Large intestine (tissue), 3 donors: ENCODE data around the gene GCAT. TPM values are rescaled to one million over a fixed set of nuclear protein-coding genes. Genes with fewer than 3 reads are reported as not detected.
A peak's percentile ranks its signal among the peaks of the same experiment; 100 is the strongest.

ENCODE experiments used
- DNase-seq, 2 donors: peaks; one replicate each; pipeline versions ENCODE4 v3.0.0 to v3.0.0-alpha.2; 2013
- H3K27ac ChIP-seq: one replicate; pipeline ENCODE4 v1.5.1; 2013; ENCODE audit warnings: low read length
- H3K27me3 ChIP-seq: 2 replicates; pipeline ENCODE4 v1.6.1; 2013; ENCODE audit warnings: low read length; ENCODE audit not compliant: control insufficient read depth, insufficient read depth
- H3K36me3 ChIP-seq: 2 replicates; pipeline ENCODE4 v1.6.1; 2013; ENCODE audit warnings: low read length; ENCODE audit not compliant: control insufficient read depth, insufficient read depth
- H3K4me1 ChIP-seq: one replicate; pipeline ENCODE4 v1.6.1; 2013; ENCODE audit warnings: low read length; ENCODE audit not compliant: control insufficient read depth, insufficient read depth
- H3K4me3 ChIP-seq: one replicate; pipeline ENCODE4 v1.5.1; 2013; ENCODE audit warnings: low read length
- H3K9me3 ChIP-seq: one replicate; pipeline ENCODE4 v1.6.1; 2013; ENCODE audit warnings: mild to moderate bottlenecking, low read depth, low read length, moderate library complexity; ENCODE audit not compliant: control insufficient read depth
- WGBS: methylation state at CpG from one replicate; pipeline ENCODE4 v1.1.5; 2013; ENCODE audit warnings: low lambda C conversion rate; ENCODE audit not compliant: insufficient coverage; 5-methylcytosine and 5-hydroxymethylcytosine counted together
- polyA plus RNA-seq: library from polyadenylated mRNA; unstranded; fragments of 120-200 nt; gene quantifications from one replicate; pipeline ENCODE4 v1.2.1, GENCODE V29; 2013

The GCAT gene
- polyA plus RNA-seq, 1 donor: 9.2 TPM

- DNase-seq: peak; percentile 66 to 75
- WGBS: no CpG with 5 or more reads among the region's 13 CpGs
- H3K4me3 ChIP-seq: peak overlapping the region; percentile 75
- no peak overlapping the region for H3K27ac ChIP-seq
- no peaks in the 10 kb centered on the region for H3K27me3 ChIP-seq
- H3K9me3 ChIP-seq: peaks cover 3% of the 10 kb centered on the region
- H3K36me3 ChIP-seq: no peaks in the 10 kb centered on the region
- H3K4me1 ChIP-seq: peaks cover 26% of the 10 kb centered on the region
Observed at GRCh38 chr22:37801946-37802309, 5.8 kb upstream of the GCAT start.

- Histone ChIP-seq H3K9me3 (peaks cover 3% of the 10 kb centered on the region), H3K36me3 (no peaks in the 10 kb centered on the region), H3K4me1 (peaks cover 26% of the 10 kb centered on the region), H3K4me3 (peak overlapping the region; percentile 75), H3K27me3 (no peaks in the 10 kb centered on the region), H3K27ac (peak overlapping the region; percentile 71)
- DNase-seq: peak; percentile 62 to 86
- no CpG with 5 or more reads among the region's 63 CpGs for WGBS
Observed at GRCh38 chr22:37802310-37803194, 5.2 kb upstream of the GCAT start.

- no CpG with 5 or more reads among the region's 16 CpGs for WGBS
- Histone ChIP-seq H3K36me3 (no peaks in the 10 kb centered on the region), H3K27ac (peak overlapping the region; percentile 71), H3K4me1 (peaks cover 28% of the 10 kb centered on the region), H3K9me3 (peaks cover 3% of the 10 kb centered on the region), H3K27me3 (no peaks in the 10 kb centered on the region), H3K4me3 (peak overlapping the region; percentile 75)
- DNase-seq: peak; percentile 57 to 77
Observed at GRCh38 chr22:37803195-37803638, 4.5 kb upstream of the GCAT start.

- H3K9me3 ChIP-seq: peaks cover 3% of the 10 kb centered on the region
- no CpG with 5 or more reads among the region's 34 CpGs for WGBS
- H3K4me3 ChIP-seq: peak overlapping the region; percentile 75
- H3K36me3 ChIP-seq: no peaks in the 10 kb centered on the region
- H3K27ac ChIP-seq: peak overlapping the region; percentile 71
- no peaks in the 10 kb centered on the region for H3K27me3 ChIP-seq
- DNase-seq: peak in 1 of 2 donors; percentile 48
- H3K4me1 ChIP-seq: peaks cover 31% of the 10 kb centered on the region
Observed at GRCh38 chr22:37803639-37804351, 3.9 kb upstream of the GCAT start.

- H3K4me3 ChIP-seq: peak overlapping the region; percentile 68
- peak overlapping the region; percentile 34 for H3K27ac ChIP-seq
- no peaks in the 10 kb centered on the region for H3K36me3 ChIP-seq
- DNase-seq: peak in 1 of 2 donors; percentile 48
- H3K27me3 ChIP-seq: no peaks in the 10 kb centered on the region
- peaks cover 31% of the 10 kb centered on the region for H3K4me1 ChIP-seq
- peaks cover 3% of the 10 kb centered on the region for H3K9me3 ChIP-seq
- no CpG with 5 or more reads among the region's 29 CpGs for WGBS
Observed at GRCh38 chr22:37804352-37804880, 3.3 kb upstream of the GCAT start.

- WGBS: no CpG with 5 or more reads among the region's 87 CpGs
- peak; percentile 83 to 92 for DNase-seq
- H3K9me3 ChIP-seq: peaks cover 3% of the 10 kb centered on the region
- H3K27ac ChIP-seq: peak overlapping the region; percentile 68
- peak overlapping the region; percentile 68 for H3K4me3 ChIP-seq
- H3K36me3 ChIP-seq: peaks cover 4% of the 10 kb centered on the region
- peaks cover 31% of the 10 kb centered on the region for H3K4me1 ChIP-seq
- H3K27me3 ChIP-seq: no peaks in the 10 kb centered on the region
Observed at GRCh38 chr22:37804881-37805809, 2.6 kb upstream of the GCAT start.

GRCh38 chr22:37805810-37806277 is 1.9 kb upstream of the GCAT start:
- WGBS: 60% methylated on average over 1 of the region's 10 CpGs
- Histone ChIP-seq H3K4me1 (peaks cover 31% of the 10 kb centered on the region), H3K27me3 (no peaks in the 10 kb centered on the region), H3K4me3 (peak overlapping the region; percentile 68), H3K27ac (peak overlapping the region; percentile 68), H3K36me3 (peaks cover 4% of the 10 kb centered on the region), H3K9me3 (peaks cover 3% of the 10 kb centered on the region)
- DNase-seq: no peak

- Histone ChIP-seq H3K4me3 (peak overlapping the region; percentile 68), H3K9me3 (peaks cover 3% of the 10 kb centered on the region), H3K27me3 (no peaks in the 10 kb centered on the region), H3K27ac (peak overlapping the region; percentile 68), H3K36me3 (peaks cover 4% of the 10 kb centered on the region), H3K4me1 (peaks cover 31% of the 10 kb centered on the region)
- peak in 1 of 2 donors; percentile 57 for DNase-seq
- WGBS: no CpG with 5 or more reads among the region's 19 CpGs
Observed at GRCh38 chr22:37806409-37807333, 1.1 kb upstream of the GCAT start.

GRCh38 chr22:37808294-37808657 is 542 bp downstream of the GCAT start:
- H3K27me3 ChIP-seq: no peaks in the 10 kb centered on the region
- H3K4me3 ChIP-seq: peak overlapping the region; percentile 68
- H3K9me3 ChIP-seq: peaks cover 3% of the 10 kb centered on the region
- WGBS: no CpG with 5 or more reads among the region's 8 CpGs
- peak overlapping the region; percentile 50 for H3K27ac ChIP-seq
- no peak for DNase-seq
- peaks cover 25% of the 10 kb centered on the region for H3K4me1 ChIP-seq
- peaks cover 4% of the 10 kb centered on the region for H3K36me3 ChIP-seq
